H1 (cell line): ENCODE data around the gene PIP5K1B. TPM values are rescaled to one million over a fixed set of nuclear protein-coding genes. Genes with fewer than 3 reads are reported as not detected.

ENCODE experiments used
- CTCF ChIA-PET: fragments of 300-600 bp; sonication (Branson Sonifier 250); formaldehyde crosslinking; loops from one replicate; lab custom pipeline; 2021; ENCODE audit not compliant: partially characterized antibody; lab: Charles Lee
- POLR2A ChIA-PET: fragments of 300-600 bp; sonication (Branson Sonifier 250); formaldehyde crosslinking; loops from one replicate; lab custom pipeline; 2021; ENCODE audit warnings: inconsistent platforms; ENCODE audit not compliant: partially characterized antibody; lab: Charles Lee
- DNase-seq, 2 experiments: peaks; one replicate each; pipeline versions ENCODE4 v3.0.0 to v3.0.0-alpha.2; 2010 to 2022; ENCODE audit warnings: low spot score in 2 of 2, low read depth in 1 of 2, mixed read lengths in 1 of 2
- FAIRE-seq: peaks from 2 replicates; lab custom pipeline; 2011; peaks lifted over from hg19 to GRCh38; lab: Jason Lieb, UNC
- H2AFZ ChIP-seq: 2 replicates; pipeline ENCODE4 v1.8.1; 2012; ENCODE audit warnings: low read length, inconsistent platforms
- H2AK5ac ChIP-seq: 2 replicates; pipeline ENCODE4 v1.6.1; 2013; ENCODE audit warnings: low read depth, low read length
- H2BK120ac ChIP-seq: replicated peaks from 2 replicates; pipeline ENCODE3; 2013; ENCODE audit warnings: low read depth, low read length, inconsistent platforms
- H2BK12ac ChIP-seq: 2 replicates; pipeline ENCODE4 v1.6.1; 2013; ENCODE audit warnings: low read depth, low read length
- H2BK15ac ChIP-seq: 2 replicates; pipeline ENCODE4 v1.6.1; 2013; ENCODE audit warnings: low read length
- H2BK20ac ChIP-seq: 2 replicates; pipeline ENCODE4 v1.6.1; 2013; ENCODE audit warnings: low read length
- H2BK5ac ChIP-seq: 2 replicates; pipeline ENCODE4 v1.6.1; 2013; ENCODE audit warnings: low read depth, low read length
- H3K14ac ChIP-seq: 2 replicates; pipeline ENCODE4 v1.6.1; 2013; ENCODE audit warnings: inconsistent platforms; ENCODE audit not compliant: insufficient read length
- H3K18ac ChIP-seq: 2 replicates; pipeline ENCODE4 v1.6.1; 2013; ENCODE audit warnings: low read length; ENCODE audit errors: extremely low read depth
- H3K23ac ChIP-seq: 2 replicates; pipeline ENCODE4 v1.6.1; 2013; ENCODE audit warnings: inconsistent platforms; ENCODE audit not compliant: insufficient read length
- H3K23me2 ChIP-seq: 2 replicates; pipeline ENCODE4 v1.6.1; 2013; ENCODE audit warnings: low read depth, low read length
- H3K27ac ChIP-seq: 2 replicates; pipeline ENCODE4 v1.6.1; 2011; ENCODE audit warnings: low read depth, low read length, inconsistent platforms
- H3K27me3 ChIP-seq, 4 experiments: replicated peaks in 1 of 4; 1 replicate in 1 of 4; 2 replicates in 3 of 4; pipeline versions ENCODE4 v1.6.1 to v1.8.1; 2011 to 2013; ENCODE audit warnings: low read length in 3 of 4, mild to moderate bottlenecking in 3 of 4, inconsistent platforms in 2 of 4, mixed read lengths in 2 of 4, moderate library complexity in 1 of 4; ENCODE audit not compliant: control insufficient read depth in 3 of 4, insufficient read depth in 3 of 4; ENCODE audit errors: extremely low read depth in 1 of 4
- H3K36me3 ChIP-seq, 4 experiments: 2 replicates each; pipeline versions ENCODE4 v1.6.1 to v1.8.1; 2011 to 2013; ENCODE audit warnings: mild to moderate bottlenecking in 4 of 4, low read length in 3 of 4, moderate library complexity in 2 of 4, control low read depth in 1 of 4, inconsistent platforms in 1 of 4; ENCODE audit not compliant: insufficient read depth in 4 of 4, control insufficient read depth in 2 of 4
- H3K4ac ChIP-seq: replicated peaks from 2 replicates; pipeline ENCODE3; 2013; ENCODE audit warnings: low read length, low read depth, mixed read lengths, inconsistent platforms; ENCODE audit not compliant: insufficient read length
- H3K4me1 ChIP-seq, 4 experiments: replicated peaks in 1 of 4; 1 replicate in 1 of 4; 2 replicates in 3 of 4; pipeline versions ENCODE4 v1.6.1 to v1.8.1; 2011 to 2013; ENCODE audit warnings: low read length in 3 of 4, inconsistent platforms in 2 of 4, mixed read lengths in 1 of 4; ENCODE audit not compliant: insufficient read depth in 4 of 4, control insufficient read depth in 3 of 4
- H3K4me2 ChIP-seq, 2 experiments: 2 replicates each; pipeline versions ENCODE4 v1.6.1 to v1.8.1; 2011 to 2013; ENCODE audit warnings: low read depth in 2 of 2, low read length in 2 of 2, control low read depth in 1 of 2, inconsistent platforms in 1 of 2, mild to moderate bottlenecking in 1 of 2; ENCODE audit not compliant: insufficient read depth in 1 of 2
- H3K4me3 ChIP-seq, 4 experiments: fragments of 200-600, 300-600 bp in 1 of 4; sonication (generic), shearing (Covaris generic), sonication (Bioruptor Twin) in 1 of 4; 2 replicates each; pipeline versions ENCODE4 v1.5.1 to v1.8.1; 2011 to 2016; ENCODE audit warnings: low read length in 4 of 4, low read depth in 3 of 4, control low read depth in 2 of 4, inconsistent platforms in 2 of 4, mild to moderate bottlenecking in 2 of 4, mixed read lengths in 1 of 4, moderate library complexity in 1 of 4; ENCODE audit not compliant: insufficient read depth in 2 of 4; ENCODE audit errors: extremely low read depth in 1 of 4
- H3K56ac ChIP-seq: replicated peaks from 2 replicates; pipeline ENCODE3; 2013; ENCODE audit warnings: low read depth, mild to moderate bottlenecking, mixed read lengths, low read length, inconsistent platforms; ENCODE audit not compliant: insufficient read length
- H3K79me1 ChIP-seq: 2 replicates; pipeline ENCODE4 v1.6.1; 2013; ENCODE audit warnings: low read depth, low read length, control low read depth
- H3K79me2 ChIP-seq, 2 experiments: 2 replicates each; pipeline versions ENCODE4 v1.6.1 to v1.8.1; 2012 to 2013; ENCODE audit warnings: low read length in 2 of 2, mild to moderate bottlenecking in 2 of 2, inconsistent platforms in 1 of 2; ENCODE audit not compliant: insufficient read depth in 2 of 2, control insufficient read depth in 1 of 2
- H3K9ac ChIP-seq, 4 experiments: replicated peaks in 1 of 4; 1 replicate in 1 of 4; 2 replicates in 3 of 4; pipeline versions ENCODE4 v1.6.1 to v1.8.1; 2011 to 2013; ENCODE audit warnings: low read depth in 3 of 4, low read length in 3 of 4, control low read depth in 2 of 4, mild to moderate bottlenecking in 2 of 4, moderate library complexity in 2 of 4, inconsistent platforms in 1 of 4; ENCODE audit errors: extremely low read depth in 1 of 4
- H3K9me3 ChIP-seq, 2 experiments: 2 replicates each; pipeline versions ENCODE4 v1.6.1 to v1.8.1; 2012 to 2013; ENCODE audit warnings: mild to moderate bottlenecking in 2 of 2, moderate library complexity in 2 of 2, control low read depth in 1 of 2, inconsistent platforms in 1 of 2, low read depth in 1 of 2, low read length in 1 of 2, mixed read lengths in 1 of 2; ENCODE audit not compliant: insufficient read depth in 2 of 2
- H4K20me1 ChIP-seq, 2 experiments: replicated peaks in 1 of 2; 2 replicates each; pipeline versions ENCODE3 to v1.8.1; 2011 to 2013; ENCODE audit warnings: inconsistent platforms in 2 of 2, low read length in 2 of 2, mild to moderate bottlenecking in 1 of 2; ENCODE audit not compliant: insufficient read depth in 2 of 2, control insufficient read depth in 1 of 2
- H4K5ac ChIP-seq: 2 replicates; pipeline ENCODE4 v1.6.1; 2013; ENCODE audit warnings: low read length, low read depth, mixed read lengths, inconsistent platforms; ENCODE audit not compliant: insufficient read length
- H4K8ac ChIP-seq: 2 replicates; pipeline ENCODE4 v1.8.0; 2013; ENCODE audit warnings: mild to moderate bottlenecking, moderate library complexity, low read length, inconsistent platforms; ENCODE audit not compliant: insufficient read depth; ENCODE audit errors: extremely low read depth
- H4K91ac ChIP-seq: replicated peaks from 2 replicates; pipeline ENCODE3; 2013; ENCODE audit warnings: low read length, mixed read lengths, inconsistent platforms; ENCODE audit not compliant: insufficient read length
- BACH1 ChIP-seq: IDR thresholded peaks from 2 replicates; pipeline ENCODE4 v1.6.1; 2012; ENCODE audit warnings: low read length, improper control_type of control experiment
- WGBS, 2 experiments: shearing (Covaris generic) in 1 of 2; methylation state at CpG; one replicate each; pipeline versions ENCODE4 v1.1.6 to v1.1.7; 2013 to 2015; ENCODE audit warnings: low lambda C conversion rate in 2 of 2, mixed read lengths in 2 of 2, inconsistent platforms in 1 of 2, low coverage in 1 of 2, missing lambda C conversion rate in 1 of 2; ENCODE audit not compliant: insufficient replicate concordance in 2 of 2, insufficient coverage in 1 of 2, insufficient read length in 1 of 2; ENCODE audit errors: extremely low coverage in 1 of 2, missing lambda C conversion rate in 1 of 2; 5-methylcytosine and 5-hydroxymethylcytosine counted together
- polyA plus RNA-seq, 7 experiments: library from polyadenylated mRNA; depleted of rRNA in 3 of 7; stranded (reverse) in 5 of 7; unstranded in 2 of 7; fragments of >200 nt in 5 of 7; fragments of 200-250 nt in 2 of 7; gene quantifications; 1 replicate in 5 of 7; 2 replicates in 1 of 7; 4 replicates in 1 of 7; pipeline versions ENCODE4 v1.2.1 to v1.2.3, GENCODE V29; 2011 to 2013; ENCODE audit warnings: missing spikeins in 2 of 7, mixed read lengths in 2 of 7
- total RNA-seq: library from RNA; stranded (reverse); fragmentation: NEBNext Ultra II Directional; extraction: Animal tissue kit (Norgen Biotek cat#: 25700); gene quantifications from 2 replicates; pipeline ENCODE4 v1.2.1, GENCODE V29; 2021

Gene PIP5K1B
- total and polyA plus RNA-seq, 2 of the 8 experiments (the other 6 are each of a cell fraction or from before 2014, with no cell fraction given), result 4.7 to 7.7 TPM

DNA sequence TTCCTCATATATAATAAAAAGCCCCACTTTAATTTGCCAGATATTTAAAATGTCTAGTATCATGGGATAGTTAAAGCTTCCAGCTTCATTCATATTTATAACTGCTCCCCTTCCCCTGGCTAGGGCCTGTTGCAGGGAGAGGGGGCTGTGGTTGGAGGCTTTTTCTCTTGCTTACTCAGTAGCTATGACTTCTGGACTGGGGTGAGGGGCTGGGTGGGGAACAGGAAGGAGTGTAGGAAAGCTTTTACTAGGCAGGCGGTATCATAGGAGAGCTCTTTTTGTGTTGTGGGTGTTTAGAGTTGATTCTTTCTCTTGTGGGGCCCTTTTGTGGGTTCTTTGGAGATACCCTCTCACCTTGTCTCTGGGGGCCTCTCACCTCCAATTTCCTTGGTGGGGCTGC is 39.4 kb downstream of the PIP5K1B start:
- Histone ChIP-seq H4K5ac (no peak overlapping the region), H4K91ac (no peak overlapping the region), H2BK20ac (no peak overlapping the region), H3K4me3 (no peak overlapping the region), H3K9me3 (no peaks in the 10 kb centered on the region), H3K36me3 (no peaks in the 10 kb centered on the region), H2BK5ac (no peak overlapping the region), H3K4me2 (no peak overlapping the region), H3K4ac (no peak overlapping the region), H3K18ac (no peak overlapping the region), H2BK15ac (no peak overlapping the region), H3K56ac (no peak overlapping the region), H3K4me1 (peaks cover 0 to 8% (median 2%) of the 10 kb centered on the region in 4 experiments; a peak in 4 of 7 replicates), H3K23ac (no peak overlapping the region), H3K27ac (no peak overlapping the region), H3K79me1 (no peaks in the 10 kb centered on the region; the same call in 1 of the 2 replicates), H3K14ac (no peak overlapping the region), H2BK120ac (no peak overlapping the region), H2AK5ac (no peak overlapping the region), H3K27me3 (no peaks in the 10 kb centered on the region), H3K23me2 (no peaks in the 10 kb centered on the region), H2BK12ac (no peak overlapping the region), H3K79me2 (no peaks in the 10 kb centered on the region), H4K8ac (no peak overlapping the region), H4K20me1 (no peaks in the 10 kb centered on the region), H2AFZ (no peak overlapping the region), H3K9ac (no peak overlapping the region)
- WGBS, 2 experiments, result 100% methylated on average over 1 of the region's 1 CpG; no CpG with 5 or more reads in 1 of the 2 experiments
- no peak for FAIRE-seq
- ChIA-PET POLR2A (no interaction called here), CTCF (interaction anchor here (0.6 kb wide), 1 partner anchor 178 kb away, joined by 3 read pairs; no protein-coding TSS in a partner anchor)
- no peak for TF ChIP-seq BACH1
- DNase-seq, result no peak
